ENCODE measurements around the gene ALCAM. TPM values are rescaled to one million over a fixed set of nuclear protein-coding genes. Genes with fewer than 3 reads are reported as not detected.

The ALCAM gene
- total RNA-seq, 1 donor from 2014 or later: 90.3 TPM

DNA sequence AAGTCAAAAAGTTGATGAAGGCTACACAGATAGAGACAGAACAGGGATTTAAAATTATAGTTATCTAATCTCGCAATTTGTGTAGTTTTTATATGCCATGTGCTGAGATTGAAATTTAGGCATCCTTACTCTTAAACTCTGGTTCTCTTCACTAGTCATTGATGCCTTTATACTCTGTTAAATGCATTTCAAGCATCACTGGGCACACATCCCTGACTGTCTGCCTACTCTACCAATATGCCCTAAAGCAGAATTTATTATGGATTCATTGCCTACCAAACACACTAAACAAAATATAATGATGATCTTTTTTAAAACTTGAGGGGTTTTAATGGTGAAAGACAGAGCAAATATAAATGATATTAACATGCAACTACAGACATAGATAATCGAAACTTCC, 10.3 kb upstream of the ALCAM start:
- TF ChIP-seq, protein P1, sequence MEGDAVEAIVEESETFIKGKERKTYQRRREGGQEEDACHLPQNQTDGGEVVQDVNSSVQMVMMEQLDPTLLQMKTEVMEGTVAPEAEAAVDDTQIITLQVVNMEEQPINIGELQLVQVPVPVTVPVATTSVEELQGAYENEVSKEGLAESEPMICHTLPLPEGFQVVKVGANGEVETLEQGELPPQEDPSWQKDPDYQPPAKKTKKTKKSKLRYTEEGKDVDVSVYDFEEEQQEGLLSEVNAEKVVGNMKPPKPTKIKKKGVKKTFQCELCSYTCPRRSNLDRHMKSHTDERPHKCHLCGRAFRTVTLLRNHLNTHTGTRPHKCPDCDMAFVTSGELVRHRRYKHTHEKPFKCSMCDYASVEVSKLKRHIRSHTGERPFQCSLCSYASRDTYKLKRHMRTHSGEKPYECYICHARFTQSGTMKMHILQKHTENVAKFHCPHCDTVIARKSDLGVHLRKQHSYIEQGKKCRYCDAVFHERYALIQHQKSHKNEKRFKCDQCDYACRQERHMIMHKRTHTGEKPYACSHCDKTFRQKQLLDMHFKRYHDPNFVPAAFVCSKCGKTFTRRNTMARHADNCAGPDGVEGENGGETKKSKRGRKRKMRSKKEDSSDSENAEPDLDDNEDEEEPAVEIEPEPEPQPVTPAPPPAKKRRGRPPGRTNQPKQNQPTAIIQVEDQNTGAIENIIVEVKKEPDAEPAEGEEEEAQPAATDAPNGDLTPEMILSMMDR (IDR thresholded peaks at IDR 0.05; ENCODE audit: unreplicated experiment): no peak
- Mint-ChIP-seq H3K4me1 (peaks cover 27% of the 10 kb centered on the region), H3K27ac (no peak overlapping the region), H3K9me3 (no peaks in the 10 kb centered on the region), H3K36me3 (no peaks in the 10 kb centered on the region), H3K27me3 (ENCODE audit: low read depth) (peaks cover 5% of the 10 kb centered on the region), H3K4me3 (no peak overlapping the region)
- no peak for DNase-seq (ENCODE audit: low spot score in 2 of 2, unreplicated experiment in 2 of 2)

DNA sequence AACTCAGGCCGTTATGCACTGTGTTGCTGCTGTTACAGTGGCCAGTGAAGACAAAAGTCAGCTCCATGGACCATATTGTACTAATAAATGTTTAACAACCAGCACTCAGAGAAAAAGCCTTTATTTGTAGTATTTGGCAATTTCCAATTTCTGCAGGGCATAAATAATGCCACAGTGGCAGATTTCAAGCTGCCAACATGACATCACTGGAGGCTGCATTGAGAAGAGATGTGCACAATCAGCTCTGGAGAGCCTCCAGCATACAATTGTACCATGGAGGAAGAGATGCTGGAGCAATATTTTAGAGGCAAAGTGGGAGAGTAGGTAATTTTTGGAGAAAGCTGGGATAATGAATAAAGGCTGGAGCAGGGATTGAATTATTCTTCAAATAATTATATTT, 9.7 kb upstream of the ALCAM start:
- no peak overlapping the region for H3K4me3 Mint-ChIP-seq
- H3K27me3 Mint-ChIP-seq (ENCODE audit: low read depth): peaks cover 5% of the 10 kb centered on the region
- no peak for DNase-seq (ENCODE audit: low spot score in 2 of 2, unreplicated experiment in 2 of 2)
- TF ChIP-seq, protein P1 (IDR thresholded peaks at IDR 0.05; ENCODE audit: unreplicated experiment): no peak
- no peaks in the 10 kb centered on the region for H3K9me3 Mint-ChIP-seq
- no peaks in the 10 kb centered on the region for H3K36me3 Mint-ChIP-seq
- no peak overlapping the region for H3K27ac Mint-ChIP-seq
- peaks cover 27% of the 10 kb centered on the region for H3K4me1 Mint-ChIP-seq

DNA sequence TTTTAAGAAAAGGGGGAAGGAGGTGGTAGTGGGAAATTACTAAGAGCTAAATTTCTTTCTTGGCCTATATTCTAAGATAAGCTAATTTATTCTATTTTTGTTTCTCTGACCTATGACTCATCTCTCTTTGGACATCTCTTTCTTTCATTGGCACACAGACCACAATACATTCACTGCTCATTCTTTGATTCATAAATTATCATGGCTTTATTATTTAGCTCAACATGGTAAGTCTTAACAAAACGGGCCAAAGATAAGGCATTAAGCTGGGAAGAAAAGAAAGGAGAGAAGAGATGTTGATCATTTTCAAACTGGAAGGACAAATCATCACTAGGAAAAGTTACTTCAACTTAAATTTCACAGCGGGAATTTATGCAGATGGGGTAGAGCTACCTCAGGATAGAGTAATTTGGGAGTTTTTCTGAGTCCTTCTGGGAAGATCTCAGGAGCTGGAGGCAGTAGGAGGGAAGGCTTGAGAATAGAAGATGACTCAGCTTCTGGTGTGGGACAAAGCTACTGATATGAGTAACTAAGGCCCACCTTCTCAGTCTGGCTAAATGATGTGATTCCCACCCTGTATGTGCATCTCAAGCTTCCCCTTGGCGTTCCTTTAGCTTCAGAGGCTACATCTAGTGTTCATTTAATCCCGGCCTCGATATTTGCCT, 7.5 kb upstream of the ALCAM start:
- Mint-ChIP-seq H3K27me3 (ENCODE audit: low read depth) (no peaks in the 10 kb centered on the region), H3K4me3 (no peak overlapping the region), H3K36me3 (no peaks in the 10 kb centered on the region), H3K4me1 (peaks cover 23% of the 10 kb centered on the region), H3K9me3 (no peaks in the 10 kb centered on the region), H3K27ac (no peak overlapping the region)
- TF ChIP-seq, protein P1 (IDR thresholded peaks at IDR 0.05; ENCODE audit: unreplicated experiment): no peak
- DNase-seq (ENCODE audit: low spot score in 2 of 2, unreplicated experiment in 2 of 2): no peak

DNA sequence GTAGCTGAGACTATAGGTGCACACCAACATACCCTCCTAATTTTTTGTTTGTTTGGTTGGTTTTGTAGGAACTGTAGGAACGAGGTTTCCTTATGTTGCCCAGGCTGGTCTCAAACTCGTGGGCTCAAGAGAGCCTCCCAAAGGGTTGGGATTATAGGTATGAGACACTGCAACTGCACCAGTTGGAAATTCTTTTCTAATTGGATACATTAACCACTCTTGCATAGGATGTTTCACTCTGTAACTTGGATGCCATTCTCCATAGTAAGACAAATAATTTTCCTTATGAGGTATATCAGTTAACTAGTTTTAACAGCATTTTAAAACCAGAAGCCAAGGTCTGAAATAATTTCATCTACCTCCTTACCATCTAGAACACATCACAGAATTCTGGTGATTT, 6.7 kb upstream of the ALCAM start:
- H3K4me1 Mint-ChIP-seq: peaks cover 20% of the 10 kb centered on the region
- no peaks in the 10 kb centered on the region for H3K27me3 Mint-ChIP-seq (ENCODE audit: low read depth)
- no peak for DNase-seq (ENCODE audit: low spot score in 2 of 2, unreplicated experiment in 2 of 2)
- H3K4me3 Mint-ChIP-seq: no peak overlapping the region
- TF ChIP-seq, protein P1 (IDR thresholded peaks at IDR 0.05; ENCODE audit: unreplicated experiment): no peak
- no peaks in the 10 kb centered on the region for H3K9me3 Mint-ChIP-seq
- H3K36me3 Mint-ChIP-seq: no peaks in the 10 kb centered on the region
- H3K27ac Mint-ChIP-seq: no peak overlapping the region

DNA sequence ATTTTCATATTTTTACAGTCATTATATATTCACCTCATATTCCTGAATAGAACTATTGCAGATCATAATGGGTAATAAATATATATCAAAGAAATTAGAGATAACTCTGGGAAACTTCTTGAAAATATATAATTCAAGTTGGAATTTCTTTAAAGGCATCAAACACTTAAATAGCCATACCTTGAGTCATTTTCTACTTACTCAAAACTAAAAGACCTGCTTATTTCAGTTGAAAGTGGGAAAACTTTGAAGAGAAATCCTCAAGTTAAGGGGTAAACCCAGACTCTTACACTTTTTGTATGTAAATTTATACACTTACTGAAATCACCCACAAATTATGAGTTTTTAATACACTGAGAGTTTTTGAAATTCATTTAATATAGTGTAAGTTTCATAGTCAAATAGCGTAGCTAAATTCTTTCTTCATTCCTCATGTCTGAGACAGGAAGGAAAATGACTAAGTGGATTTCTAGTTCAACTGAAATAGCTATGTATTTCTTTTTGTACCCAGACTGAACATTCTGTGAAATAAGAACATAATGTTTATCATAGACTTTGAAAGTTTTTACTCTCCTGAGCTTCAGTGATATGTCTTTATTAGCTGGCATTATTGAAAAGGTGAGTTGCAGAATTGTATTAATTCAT, 4.6 kb upstream of the ALCAM start:
- Mint-ChIP-seq H3K4me3 (no peak overlapping the region), H3K27ac (no peak overlapping the region), H3K9me3 (no peaks in the 10 kb centered on the region), H3K27me3 (ENCODE audit: low read depth) (no peaks in the 10 kb centered on the region), H3K4me1 (peaks cover 21% of the 10 kb centered on the region), H3K36me3 (no peaks in the 10 kb centered on the region)
- TF ChIP-seq, protein P1 (IDR thresholded peaks at IDR 0.05; ENCODE audit: unreplicated experiment): no peak
- no peak for DNase-seq (ENCODE audit: low spot score in 2 of 2, unreplicated experiment in 2 of 2)
